Stimulated activated naive CD8-positive, alpha-beta T cell treated with anti-CD3 and anti-CD28 coated beads, Interleukin-15, amount 100 ng/mL, for 72 hours (primary cell): ENCODE results near the gene CFAP99.

ENCODE experiments used
- ATAC-seq: fragments of 150-1000 bp; cut with Tn5 transposase; 2 replicates; pipeline ENCODE4 v1.10.0; 2021; ENCODE audit warnings: mild to moderate bottlenecking, moderate library complexity
- DNase-seq, 2 donors: peaks; one replicate each; pipeline ENCODE4 v3.0.0; 2021 to 2022
- H3K27ac Mint-ChIP-seq, 2 donors: one replicate each; pipeline ENCODE4 v1.8.0; 2022; ENCODE audit warnings: mild to moderate bottlenecking in 2 of 2, mixed read lengths in 2 of 2, moderate library complexity in 2 of 2
- H3K27me3 Mint-ChIP-seq: one replicate; pipeline ENCODE4 v1.8.0; 2022; ENCODE audit warnings: mixed read lengths
- H3K4me1 Mint-ChIP-seq: one replicate; pipeline ENCODE4 v1.8.0; 2022; ENCODE audit warnings: mild to moderate bottlenecking, mixed read lengths
- H3K4me3 Mint-ChIP-seq, 2 donors: one replicate each; pipeline ENCODE4 v1.8.0; 2022; ENCODE audit warnings: mild to moderate bottlenecking in 2 of 2, mixed read lengths in 2 of 2, moderate library complexity in 1 of 2
- H3K9me3 Mint-ChIP-seq, 2 donors: one replicate each; pipeline ENCODE4 v1.8.0; 2022; ENCODE audit warnings: mixed read lengths in 2 of 2

CFAP99 gene

GRCh38 chr4:2482192-2482591 is 63.4 kb downstream of the CFAP99 start:
- ATAC-seq (no peak), DNase-seq (no peak)
- Mint-ChIP-seq H3K4me1 (peaks cover 98% of the 10 kb centered on the region), H3K27me3 (no peaks in the 10 kb centered on the region), H3K27ac (peak overlapping the region; percentile 27 to 89), H3K9me3 (no peaks in the 10 kb centered on the region), H3K4me3 (peak overlapping the region; percentile 23 to 37)

GRCh38 chr4:2482693-2483092 is 63.9 kb downstream of the CFAP99 start:
- Mint-ChIP-seq H3K27me3 (no peaks in the 10 kb centered on the region), H3K4me3 (peak overlapping the region; percentile 23 to 37), H3K27ac (peak overlapping the region in 1 of 2 donors; percentile 89), H3K4me1 (peaks cover 98% of the 10 kb centered on the region), H3K9me3 (no peaks in the 10 kb centered on the region)
- peak; percentile 47 for ATAC-seq
- DNase-seq: no peak

- ATAC-seq: no peak
- no peak overlapping the region for H3K4me3 Mint-ChIP-seq
- no peak for DNase-seq
- no peaks in the 10 kb centered on the region for H3K9me3 Mint-ChIP-seq
- H3K4me1 Mint-ChIP-seq: peaks cover 98% of the 10 kb centered on the region
- no peak overlapping the region for H3K27ac Mint-ChIP-seq
- no peaks in the 10 kb centered on the region for H3K27me3 Mint-ChIP-seq
Observed at GRCh38 chr4:2483237-2483636, 64.5 kb downstream of the CFAP99 start.

- Mint-ChIP-seq H3K9me3 (no peaks in the 10 kb centered on the region), H3K27ac (no peak overlapping the region), H3K27me3 (no peaks in the 10 kb centered on the region), H3K4me1 (peaks cover 92% of the 10 kb centered on the region), H3K4me3 (peak overlapping the region in 1 of 2 donors; percentile 7)
- ATAC-seq: no peak
- DNase-seq: no peak
Observed at GRCh38 chr4:2484185-2484584, 65.4 kb downstream of the CFAP99 start.

GRCh38 chr4:2484993-2485392 is 66.2 kb downstream of the CFAP99 start:
- Mint-ChIP-seq H3K4me1 (peaks cover 89% of the 10 kb centered on the region), H3K27me3 (no peaks in the 10 kb centered on the region), H3K27ac (peak overlapping the region; percentile 0 to 88), H3K4me3 (peak overlapping the region; percentile 48 to 69), H3K9me3 (no peaks in the 10 kb centered on the region)
- DNase-seq (peak; percentile 44 to 69), ATAC-seq (peak; percentile 83)

- H3K4me3 Mint-ChIP-seq: peak overlapping the region; percentile 33
- no peaks in the 10 kb centered on the region for H3K27me3 Mint-ChIP-seq
Observed at GRCh38 chr4:2485956-2486355, 67.2 kb downstream of the CFAP99 start.

GRCh38 chr4:2486981-2487380 is 68.2 kb downstream of the CFAP99 start:
- ATAC-seq: no peak
- H3K4me3 Mint-ChIP-seq: peak overlapping the region; percentile 10 to 33
- peaks cover 79% of the 10 kb centered on the region for H3K4me1 Mint-ChIP-seq
- no peak for DNase-seq
- H3K27ac Mint-ChIP-seq: peak overlapping the region; percentile 19 to 73
- no peaks in the 10 kb centered on the region for H3K27me3 Mint-ChIP-seq
- H3K9me3 Mint-ChIP-seq: no peaks in the 10 kb centered on the region

More at GRCh38 chr4:2485956-2486355, 67.2 kb downstream of the CFAP99 start:
- H3K4me1 Mint-ChIP-seq: peaks cover 89% of the 10 kb centered on the region
- DNase-seq (no peak), ATAC-seq (no peak)
- no peaks in the 10 kb centered on the region for H3K9me3 Mint-ChIP-seq
- peak overlapping the region; percentile 0 to 88 for H3K27ac Mint-ChIP-seq

GRCh38 chr4:2487632-2488031 is 68.9 kb downstream of the CFAP99 start:
- DNase-seq (peak; percentile 14 to 31), ATAC-seq (peak; percentile 89)
- Mint-ChIP-seq H3K4me1 (peaks cover 75% of the 10 kb centered on the region), H3K27me3 (no peaks in the 10 kb centered on the region), H3K9me3 (no peaks in the 10 kb centered on the region), H3K4me3 (peak overlapping the region; percentile 2 to 16), H3K27ac (peak overlapping the region in 1 of 2 donors; percentile 14)

- H3K4me1 Mint-ChIP-seq: peaks cover 68% of the 10 kb centered on the region
- peak overlapping the region; percentile 99 for H3K27ac Mint-ChIP-seq
Observed at GRCh38 chr4:2489081-2489805, 70.5 kb downstream of the CFAP99 start.

GRCh38 chr4:2489841-2490552 is 71.2 kb downstream of the CFAP99 start:
- peak overlapping the region; percentile 99 for H3K27ac Mint-ChIP-seq
- no peaks in the 10 kb centered on the region for H3K27me3 Mint-ChIP-seq
- DNase-seq (no peak), ATAC-seq (no peak)
- H3K4me1 Mint-ChIP-seq: peaks cover 60% of the 10 kb centered on the region
- H3K4me3 Mint-ChIP-seq: no peak overlapping the region
- no peaks in the 10 kb centered on the region for H3K9me3 Mint-ChIP-seq

More at GRCh38 chr4:2489081-2489805, 70.5 kb downstream of the CFAP99 start:
- Mint-ChIP-seq H3K4me3 (no peak overlapping the region), H3K27me3 (no peaks in the 10 kb centered on the region), H3K9me3 (no peaks in the 10 kb centered on the region)
- no peak for DNase-seq
- ATAC-seq: no peak

- H3K27me3 Mint-ChIP-seq: no peaks in the 10 kb centered on the region
- peak overlapping the region; percentile 70 to 90 for H3K27ac Mint-ChIP-seq
- peaks cover 30% of the 10 kb centered on the region for H3K4me1 Mint-ChIP-seq
- no peaks in the 10 kb centered on the region for H3K9me3 Mint-ChIP-seq
- no peak for DNase-seq
- H3K4me3 Mint-ChIP-seq: no peak overlapping the region
- no peak for ATAC-seq
Observed at GRCh38 chr4:2492970-2493369, 74.2 kb downstream of the CFAP99 start.

- peaks cover 19% of the 10 kb centered on the region for H3K4me1 Mint-ChIP-seq
Observed at GRCh38 chr4:2494992-2495391, 76.2 kb downstream of the CFAP99 start.

GRCh38 chr4:2497324-2497723 is 78.6 kb downstream of the CFAP99 start:
- ATAC-seq (no peak), DNase-seq (no peak)
- H3K27me3 Mint-ChIP-seq: no peaks in the 10 kb centered on the region
- peaks cover 25% of the 10 kb centered on the region for H3K4me1 Mint-ChIP-seq
- no peak overlapping the region for H3K27ac Mint-ChIP-seq
- H3K4me3 Mint-ChIP-seq: no peak overlapping the region
- H3K9me3 Mint-ChIP-seq: no peaks in the 10 kb centered on the region

More at GRCh38 chr4:2494992-2495391, 76.2 kb downstream of the CFAP99 start:
- ATAC-seq (no peak), DNase-seq (no peak)
- H3K9me3 Mint-ChIP-seq: no peaks in the 10 kb centered on the region
- H3K27me3 Mint-ChIP-seq: no peaks in the 10 kb centered on the region
- no peak overlapping the region for H3K4me3 Mint-ChIP-seq
- no peak overlapping the region for H3K27ac Mint-ChIP-seq

- ATAC-seq (no peak), DNase-seq (no peak)
- Mint-ChIP-seq H3K4me3 (no peak overlapping the region), H3K9me3 (no peaks in the 10 kb centered on the region), H3K27me3 (no peaks in the 10 kb centered on the region), H3K4me1 (peaks cover 19% of the 10 kb centered on the region), H3K27ac (no peak overlapping the region)
Observed at GRCh38 chr4:2497931-2498330, 79.2 kb downstream of the CFAP99 start.

- Mint-ChIP-seq H3K27me3 (no peaks in the 10 kb centered on the region), H3K27ac (peak overlapping the region; percentile 14 to 52), H3K4me1 (peaks cover 15% of the 10 kb centered on the region), H3K9me3 (no peaks in the 10 kb centered on the region), H3K4me3 (no peak overlapping the region)
- peak; percentile 86 for ATAC-seq
- DNase-seq: no peak
Observed at GRCh38 chr4:2500547-2500946, 81.8 kb downstream of the CFAP99 start.

GRCh38 chr4:2501034-2501594 is 82.4 kb downstream of the CFAP99 start:
- DNase-seq (no peak), ATAC-seq (peak; percentile 22)
- H3K27me3 Mint-ChIP-seq: no peaks in the 10 kb centered on the region
- H3K4me3 Mint-ChIP-seq: no peak overlapping the region
- H3K27ac Mint-ChIP-seq: peak overlapping the region in 1 of 2 donors; percentile 14
- H3K9me3 Mint-ChIP-seq: no peaks in the 10 kb centered on the region
- H3K4me1 Mint-ChIP-seq: peaks cover 16% of the 10 kb centered on the region
